Globus pallidus (tissue), 1 donor: ENCODE measurements around the gene TNS1.
"Not testable (repeated sequence)": the region's sequence is repeated elsewhere in the genome, so short reads cannot be mapped to it uniquely, and the experiment has no call there.

Experiments
- DNase-seq: peaks from one replicate; pipeline ENCODE4 v3.0.0-alpha.2; 2015; ENCODE audit warnings: low spot score

Gene TNS1

GRCh38 chr2:217797661-217798069, 205.1 kb downstream of the TNS1 start:
- no peak for DNase-seq

GRCh38 chr2:217797165-217797564, 205.6 kb downstream of the TNS1 start:
- no peak for DNase-seq

- DNase-seq, result no peak
Observed at GRCh38 chr2:217795706-217796465, 206.9 kb downstream of the TNS1 start.

- no peak for DNase-seq
Observed at GRCh38 chr2:217795067-217795466, 207.7 kb downstream of the TNS1 start.

GRCh38 chr2:217794133-217794986, 208.4 kb downstream of the TNS1 start:
- no peak for DNase-seq

GRCh38 chr2:217793566-217794132, 209.1 kb downstream of the TNS1 start:
- DNase-seq, result no peak

GRCh38 chr2:217792626-217793527, 209.9 kb downstream of the TNS1 start:
- DNase-seq, result no peak

- no peak for DNase-seq
Observed at GRCh38 chr2:217791551-217791950, 211.2 kb downstream of the TNS1 start.

GRCh38 chr2:217790681-217791392, 212.0 kb downstream of the TNS1 start:
- no peak for DNase-seq

- no peak for DNase-seq
Observed at GRCh38 chr2:217790195-217790594, 212.6 kb downstream of the TNS1 start.

- no peak for DNase-seq
Observed at GRCh38 chr2:217789736-217790181, 213.0 kb downstream of the TNS1 start.

- DNase-seq, result peak; percentile 72
Observed at GRCh38 chr2:217789003-217789735, 213.6 kb downstream of the TNS1 start.

- DNase-seq, result no peak
Observed at GRCh38 chr2:217788669-217789002, 214.2 kb downstream of the TNS1 start.

- no peak for DNase-seq
Observed at GRCh38 chr2:217787160-217787877, 215.5 kb downstream of the TNS1 start.

GRCh38 chr2:217786560-217786959, 216.2 kb downstream of the TNS1 start:
- DNase-seq, result not testable (repeated sequence)

- peak; percentile 65 for DNase-seq
Observed at GRCh38 chr2:217785544-217786045, 217.2 kb downstream of the TNS1 start.

GRCh38 chr2:217784996-217785543, 217.7 kb downstream of the TNS1 start:
- no peak for DNase-seq

GRCh38 chr2:217783243-217783642, 219.6 kb downstream of the TNS1 start:
- no peak for DNase-seq

GRCh38 chr2:217777906-217778305, 224.9 kb downstream of the TNS1 start:
- no peak for DNase-seq
